Choroid plexus epithelial cell (primary cell): ENCODE measurements around the gene OSTF1.

Experiments used
- DNase-seq: peaks from one replicate; pipeline ENCODE4 v3.0.0-alpha.2; 2010; ENCODE audit warnings: low read depth
- H3K4me3 ChIP-seq: 2 replicates; pipeline ENCODE4 v1.5.1; 2011; ENCODE audit warnings: low read depth, mild to moderate bottlenecking, control low read depth, low read length, moderate library complexity
- TF ChIP-seq, protein P1 (sequence below): conservative IDR thresholded peaks from 2 replicates; pipeline ENCODE4 v1.5.1; 2011; ENCODE audit warnings: low read depth, mild to moderate bottlenecking, control low read depth, inconsistent platforms, low read length, moderate library complexity

Gene OSTF1

DNA sequence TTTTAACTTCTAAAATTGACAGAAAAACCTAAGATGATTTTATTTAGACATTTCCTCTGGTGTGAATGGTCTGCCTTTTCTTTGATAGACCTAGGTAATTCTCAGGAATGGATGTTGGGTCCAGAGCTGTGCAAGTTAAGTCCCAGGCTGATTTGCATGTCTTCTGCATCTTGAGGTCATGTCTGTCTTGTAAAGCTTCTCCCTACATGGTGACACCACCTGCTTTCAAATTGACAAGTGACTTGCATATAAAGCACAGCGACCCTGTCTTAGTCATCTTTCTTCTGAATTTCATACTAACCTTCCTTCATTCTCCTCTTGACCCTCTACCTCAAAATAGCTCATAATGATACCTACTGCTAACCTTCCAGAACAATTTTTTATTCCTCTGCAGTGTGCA is 29.2 kb downstream of the OSTF1 start:
- DNase-seq = no peak
- no peak overlapping the region for H3K4me3 ChIP-seq
- TF ChIP-seq, protein P1, sequence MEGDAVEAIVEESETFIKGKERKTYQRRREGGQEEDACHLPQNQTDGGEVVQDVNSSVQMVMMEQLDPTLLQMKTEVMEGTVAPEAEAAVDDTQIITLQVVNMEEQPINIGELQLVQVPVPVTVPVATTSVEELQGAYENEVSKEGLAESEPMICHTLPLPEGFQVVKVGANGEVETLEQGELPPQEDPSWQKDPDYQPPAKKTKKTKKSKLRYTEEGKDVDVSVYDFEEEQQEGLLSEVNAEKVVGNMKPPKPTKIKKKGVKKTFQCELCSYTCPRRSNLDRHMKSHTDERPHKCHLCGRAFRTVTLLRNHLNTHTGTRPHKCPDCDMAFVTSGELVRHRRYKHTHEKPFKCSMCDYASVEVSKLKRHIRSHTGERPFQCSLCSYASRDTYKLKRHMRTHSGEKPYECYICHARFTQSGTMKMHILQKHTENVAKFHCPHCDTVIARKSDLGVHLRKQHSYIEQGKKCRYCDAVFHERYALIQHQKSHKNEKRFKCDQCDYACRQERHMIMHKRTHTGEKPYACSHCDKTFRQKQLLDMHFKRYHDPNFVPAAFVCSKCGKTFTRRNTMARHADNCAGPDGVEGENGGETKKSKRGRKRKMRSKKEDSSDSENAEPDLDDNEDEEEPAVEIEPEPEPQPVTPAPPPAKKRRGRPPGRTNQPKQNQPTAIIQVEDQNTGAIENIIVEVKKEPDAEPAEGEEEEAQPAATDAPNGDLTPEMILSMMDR = no peak

DNA sequence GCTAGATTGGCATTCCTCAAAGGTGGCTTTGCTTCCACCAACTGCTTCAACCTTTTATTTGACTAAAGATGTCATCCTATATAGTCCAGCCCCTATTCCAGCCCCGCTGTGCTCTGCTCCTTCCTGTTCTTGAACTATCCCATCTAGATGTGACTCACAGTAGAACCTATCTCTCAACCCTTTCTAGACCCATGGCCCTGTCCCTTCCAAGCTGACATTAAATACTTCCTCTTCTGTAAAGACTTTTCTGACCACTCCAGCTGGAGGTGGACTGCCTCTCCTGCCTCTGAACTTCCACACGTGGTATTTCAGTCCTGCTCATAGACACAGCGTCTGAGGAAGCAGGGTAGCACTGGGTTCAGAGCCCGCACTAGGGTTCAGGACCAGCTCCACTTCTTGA is 32.4 kb downstream of the OSTF1 start:
- TF ChIP-seq, protein P1 = no peak
- DNase-seq = no peak
- no peak overlapping the region for H3K4me3 ChIP-seq

DNA sequence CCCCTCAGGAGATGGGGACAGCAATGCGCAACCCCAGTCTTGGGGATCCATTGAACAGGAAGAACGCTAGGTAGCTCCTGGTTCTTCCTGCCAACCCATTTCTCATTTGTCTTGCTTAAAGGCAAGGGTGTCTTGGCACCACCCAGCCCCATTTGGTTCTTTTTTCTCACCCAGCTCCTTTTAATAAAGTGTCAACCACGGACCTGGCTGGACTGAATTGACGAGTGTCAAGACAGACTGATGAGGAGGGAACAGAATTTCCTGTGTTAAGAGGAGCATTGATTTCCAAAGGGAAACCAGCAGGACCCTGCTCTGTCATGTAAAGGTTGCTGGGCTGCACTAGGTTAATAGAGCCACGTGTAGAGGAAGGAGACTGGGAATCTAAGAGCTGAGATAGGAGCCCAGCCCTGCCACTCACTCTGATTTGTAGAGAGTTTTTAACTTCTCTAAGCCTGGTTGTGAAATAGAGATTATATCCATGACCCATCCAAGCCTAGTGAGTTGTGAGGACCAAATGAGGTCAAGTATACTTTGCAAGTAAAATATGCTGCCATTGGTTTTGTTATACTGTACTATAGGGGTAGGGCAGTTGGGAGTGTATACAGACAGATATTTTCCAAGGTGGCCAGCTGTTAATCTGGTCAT is 33.7 kb downstream of the OSTF1 start:
- DNase-seq = no peak
- H3K4me3 ChIP-seq = no peak overlapping the region
- TF ChIP-seq, protein P1 = no peak

DNA sequence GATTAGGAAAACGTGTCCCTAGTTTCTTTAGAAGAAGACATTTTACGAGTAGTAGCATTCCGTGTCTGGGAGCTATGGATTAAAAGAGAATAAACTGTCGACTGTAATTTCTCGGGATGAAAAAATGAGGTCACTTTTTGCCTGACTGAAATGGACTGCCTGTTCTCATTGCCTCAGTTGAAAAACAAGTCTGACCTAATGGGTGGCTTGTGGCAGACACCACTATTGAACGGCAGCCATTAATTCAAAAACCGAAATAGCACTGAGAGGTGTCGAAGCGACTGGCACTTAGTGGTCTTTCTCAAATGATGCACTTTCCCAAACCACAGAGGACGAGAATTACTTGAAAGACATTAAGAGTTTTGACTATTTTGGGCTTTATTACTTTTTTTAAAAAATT is 35.4 kb downstream of the OSTF1 start:
- TF ChIP-seq, protein P1 = no peak
- DNase-seq = no peak
- no peak overlapping the region for H3K4me3 ChIP-seq

DNA sequence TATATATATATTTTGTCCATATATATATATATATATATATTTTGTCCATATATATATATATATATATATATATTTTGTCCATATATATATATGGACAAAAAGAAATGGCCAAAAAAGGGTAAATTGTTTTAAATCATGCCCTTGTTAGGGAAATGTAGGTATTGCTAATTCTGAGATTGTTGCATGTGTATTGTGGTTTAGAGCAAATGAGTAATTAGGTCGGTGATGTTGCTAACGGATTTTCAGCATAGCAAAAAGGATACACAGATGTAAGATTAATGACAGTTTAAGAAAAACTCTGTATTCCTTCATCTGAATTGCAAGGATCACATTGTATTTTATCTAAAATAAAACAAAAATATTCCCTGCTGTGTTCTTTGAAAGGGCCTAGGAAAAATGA is 40.2 kb downstream of the OSTF1 start:
- TF ChIP-seq, protein P1 = no peak
- no peak overlapping the region for H3K4me3 ChIP-seq
- DNase-seq = no peak

DNA sequence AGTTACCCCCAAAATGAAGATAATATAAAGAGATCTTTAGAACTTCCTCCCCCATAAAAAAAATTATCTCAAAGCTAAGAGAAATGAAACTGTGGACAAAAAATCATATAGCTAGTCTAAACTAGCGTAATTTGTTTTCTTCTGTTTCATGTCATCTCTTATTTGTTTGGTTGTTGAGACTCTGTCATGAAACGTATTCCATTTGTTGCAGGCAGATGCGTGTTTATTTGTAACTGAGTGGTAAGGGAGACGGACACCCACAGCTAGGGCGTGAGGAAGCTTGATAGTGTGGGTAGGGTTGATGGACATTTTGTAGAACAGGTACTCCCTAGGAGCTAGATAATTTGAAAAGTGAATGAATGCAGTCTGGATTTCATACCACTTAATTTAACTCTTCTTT is 41.9 kb downstream of the OSTF1 start:
- DNase-seq = no peak
- TF ChIP-seq, protein P1 = no peak
- no peak overlapping the region for H3K4me3 ChIP-seq

DNA sequence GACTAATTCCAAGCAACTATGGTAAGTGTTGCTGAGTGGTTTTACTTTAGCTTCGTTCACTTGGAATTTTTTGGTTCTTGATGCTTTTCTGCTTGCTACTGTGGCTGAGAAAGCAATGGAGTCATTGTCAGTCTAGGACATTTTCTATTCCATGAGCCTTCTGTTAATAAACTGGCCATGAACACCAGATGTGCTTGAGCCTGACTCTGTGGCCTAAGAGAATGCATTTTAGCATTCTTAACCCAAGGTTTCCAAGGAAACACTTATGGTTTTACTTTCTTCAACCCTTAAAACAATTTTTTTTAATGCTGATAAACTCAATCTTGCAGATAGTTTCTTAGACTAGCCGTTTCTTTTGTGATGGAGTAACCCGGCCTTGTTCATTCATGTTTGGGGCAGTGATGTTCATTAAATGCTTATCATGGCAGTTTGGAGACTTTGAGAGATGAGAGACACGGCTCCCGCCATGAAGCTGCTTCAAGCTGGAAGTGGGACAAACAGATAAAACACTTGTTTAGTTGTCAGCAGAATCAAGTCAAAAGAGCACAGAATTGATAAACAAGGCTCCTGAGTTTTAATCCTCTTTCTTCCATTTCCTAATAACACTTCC is 42.4 kb downstream of the OSTF1 start:
- no peak overlapping the region for H3K4me3 ChIP-seq
- TF ChIP-seq, protein P1 = no peak
- peak; percentile 31 for DNase-seq
